ENCODE data around the gene KRT1.

DNA sequence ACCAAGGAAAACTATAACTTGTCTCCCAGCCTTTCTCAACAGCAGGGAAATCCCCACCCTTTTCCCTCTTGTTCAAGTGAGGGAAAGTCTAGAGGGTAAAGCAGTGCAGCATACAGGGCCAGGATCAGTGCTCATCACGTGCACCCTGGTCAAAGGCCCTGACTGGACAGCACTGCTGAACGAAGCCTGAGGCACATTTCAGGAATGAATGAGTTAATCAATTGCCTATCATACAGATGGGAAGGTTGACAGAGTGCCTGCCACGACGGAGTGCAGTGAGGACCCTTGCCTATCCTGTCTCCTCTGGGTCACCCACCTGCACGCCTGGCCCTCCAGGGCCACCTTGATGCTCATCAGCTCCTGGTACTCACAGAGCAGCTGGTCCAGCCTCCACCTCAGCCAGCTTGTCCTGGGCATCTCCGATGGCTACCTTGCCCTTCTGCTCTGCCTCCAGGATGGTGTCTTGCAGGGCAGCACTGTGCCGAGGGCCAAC is 50.2 kb downstream of the KRT1 start:
- TF ChIP-seq CTCF (IDR thresholded peaks at IDR 0.05; ENCODE audit: insufficient read depth, low read length, poor library complexity, severe bottlenecking) = no peak
- no peak for TF ChIP-seq EZH2phosphoT487 (conservative IDR thresholded peaks at IDR 0.05; ENCODE audit: low read length)

Data from SU-DHL-6 (cell line).